ENCODE measurements around the gene TBCB. TPM values are rescaled to one million over a fixed set of nuclear protein-coding genes. Genes with fewer than 3 reads are reported as not detected.

Gene TBCB
- total RNA-seq, 4 donors from 2014 or later: 97.9 to 157 (median 117) TPM

DNA sequence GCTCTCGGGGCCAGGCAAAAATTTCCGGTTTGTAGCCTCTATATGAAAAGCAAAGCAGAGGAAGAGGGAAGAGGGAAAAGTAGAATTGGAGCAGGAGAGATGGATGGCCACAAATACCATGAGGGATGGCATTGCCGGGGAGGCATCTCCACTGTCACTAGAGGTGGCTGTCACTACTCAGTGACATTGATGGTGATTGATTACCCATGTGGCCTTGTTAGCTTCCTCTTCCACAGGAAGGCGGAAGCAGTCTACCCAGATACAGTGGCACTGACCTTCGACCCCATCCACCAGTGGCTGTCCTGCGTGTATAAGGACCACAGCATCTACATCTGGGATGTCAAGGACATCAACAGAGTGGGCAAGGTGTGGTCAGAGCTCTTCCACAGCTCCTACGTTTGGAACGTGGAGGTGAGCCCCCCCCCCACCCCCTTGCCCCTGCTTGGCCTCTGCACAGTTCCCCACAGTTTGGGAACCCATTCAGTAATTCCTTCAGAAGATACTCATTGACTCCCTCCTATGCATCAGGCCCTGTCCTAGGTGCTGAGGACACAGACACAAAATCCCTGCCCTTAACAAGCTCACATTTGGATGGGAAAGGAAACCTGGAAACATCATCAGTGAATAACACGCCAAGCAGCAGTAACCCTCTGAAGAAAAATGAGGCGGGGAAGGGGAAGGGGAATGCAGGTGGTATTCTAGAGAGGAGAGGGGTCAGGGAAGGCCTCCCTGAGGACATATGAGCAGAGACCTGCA, 42.0 kb upstream of the TBCB start:
- no peak for DNase-seq

DNA sequence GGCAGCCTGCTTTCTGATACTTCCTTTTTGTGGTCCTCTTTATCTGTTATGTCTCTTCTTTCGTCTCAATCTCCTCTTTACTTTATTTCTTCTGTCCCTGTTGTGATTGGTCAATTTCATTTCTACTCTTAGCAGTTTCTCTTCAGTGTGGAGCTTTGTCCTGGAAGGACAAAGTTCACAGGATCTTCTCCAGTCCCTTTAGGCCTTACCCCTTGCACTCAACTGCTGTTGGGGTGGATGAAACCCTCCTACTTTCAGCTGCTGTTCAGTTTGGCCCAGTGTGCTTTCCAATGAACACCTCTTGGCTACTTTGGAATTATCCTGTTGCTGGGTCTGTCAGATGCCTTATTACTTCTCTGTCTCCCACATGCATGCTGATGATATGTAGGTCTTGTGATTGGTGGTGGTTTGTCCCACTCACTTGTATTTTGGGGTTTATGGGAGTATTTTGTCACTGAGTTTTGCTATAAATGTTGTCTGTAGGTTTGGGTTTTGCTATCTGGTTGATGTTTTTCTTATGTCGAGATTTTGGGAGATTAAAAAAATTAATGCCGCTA, 35.8 kb upstream of the TBCB start:
- Histone ChIP-seq H3K9me3 (no peaks in the 10 kb centered on the region), H3K4me1 (peaks cover 0 to 10% (median 3%) of the 10 kb centered on the region in 3 donors), H3K4me3 (no peak overlapping the region), H3K27me3 (no peaks in the 10 kb centered on the region), H3K27ac (no peak overlapping the region), H3K36me3 (no peaks in the 10 kb centered on the region)
- WGBS, 2 donors: 96 to 99% methylated on average over 3 of the region's 3 CpGs
- no peak for DNase-seq
- intact Hi-C loops (cut with DNase I): no loop called here
- TF ChIP-seq, protein P1, sequence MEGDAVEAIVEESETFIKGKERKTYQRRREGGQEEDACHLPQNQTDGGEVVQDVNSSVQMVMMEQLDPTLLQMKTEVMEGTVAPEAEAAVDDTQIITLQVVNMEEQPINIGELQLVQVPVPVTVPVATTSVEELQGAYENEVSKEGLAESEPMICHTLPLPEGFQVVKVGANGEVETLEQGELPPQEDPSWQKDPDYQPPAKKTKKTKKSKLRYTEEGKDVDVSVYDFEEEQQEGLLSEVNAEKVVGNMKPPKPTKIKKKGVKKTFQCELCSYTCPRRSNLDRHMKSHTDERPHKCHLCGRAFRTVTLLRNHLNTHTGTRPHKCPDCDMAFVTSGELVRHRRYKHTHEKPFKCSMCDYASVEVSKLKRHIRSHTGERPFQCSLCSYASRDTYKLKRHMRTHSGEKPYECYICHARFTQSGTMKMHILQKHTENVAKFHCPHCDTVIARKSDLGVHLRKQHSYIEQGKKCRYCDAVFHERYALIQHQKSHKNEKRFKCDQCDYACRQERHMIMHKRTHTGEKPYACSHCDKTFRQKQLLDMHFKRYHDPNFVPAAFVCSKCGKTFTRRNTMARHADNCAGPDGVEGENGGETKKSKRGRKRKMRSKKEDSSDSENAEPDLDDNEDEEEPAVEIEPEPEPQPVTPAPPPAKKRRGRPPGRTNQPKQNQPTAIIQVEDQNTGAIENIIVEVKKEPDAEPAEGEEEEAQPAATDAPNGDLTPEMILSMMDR (IDR thresholded peaks at IDR 0.05): no peak
- no peak for TF ChIP-seq POLR2A (IDR thresholded peaks at IDR 0.05)

More for the DNA sequence above, 42.0 kb upstream of the TBCB start:
- no peaks in the 10 kb centered on the region for H3K27me3 ChIP-seq
- no peak overlapping the region for H3K27ac ChIP-seq
- no peak for TF ChIP-seq POLR2A (IDR thresholded peaks at IDR 0.05)
- TF ChIP-seq, protein P1 (IDR thresholded peaks at IDR 0.05): no peak
- no peak overlapping the region for H3K4me3 ChIP-seq
- peaks cover 0 to 18% (median 11%) of the 10 kb centered on the region in 3 donors for H3K4me1 ChIP-seq
- intact Hi-C loops (cut with DNase I): no loop called here
- 88 to 93% methylated on average over 10 of the region's 10 CpGs for WGBS, 2 donors
- no peaks in the 10 kb centered on the region for H3K9me3 ChIP-seq
- no peaks in the 10 kb centered on the region for H3K36me3 ChIP-seq

DNA sequence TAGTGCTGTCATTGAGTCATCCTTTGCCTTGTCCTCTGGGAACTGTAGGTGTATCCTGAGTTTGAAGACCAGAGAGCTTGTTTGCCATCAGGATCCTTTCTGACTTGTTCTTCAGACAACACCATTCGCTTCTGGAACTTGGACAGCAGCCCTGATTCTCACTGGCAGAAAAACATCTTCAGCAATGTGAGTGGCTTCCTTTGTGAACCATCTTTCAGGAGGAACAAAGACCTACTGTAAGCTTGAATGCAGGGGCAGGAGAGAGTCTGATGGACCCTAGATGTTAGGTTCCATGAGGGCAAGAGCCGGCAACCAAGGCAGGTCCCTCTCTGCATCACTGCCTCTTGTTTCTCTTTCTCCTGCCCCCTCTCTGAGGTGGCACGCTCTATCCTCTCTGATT, 33.9 kb upstream of the TBCB start:
- WGBS, 2 donors: 41 to 62% methylated on average over 2 to 3 of the region's 3 CpGs
- Histone ChIP-seq H3K9me3 (no peaks in the 10 kb centered on the region), H3K27me3 (no peaks in the 10 kb centered on the region), H3K27ac (no peak overlapping the region), H3K36me3 (no peaks in the 10 kb centered on the region), H3K4me3 (no peak overlapping the region), H3K4me1 (peaks cover 0 to 10% (median 3%) of the 10 kb centered on the region in 3 donors)
- intact Hi-C loops (cut with DNase I): no loop called here
- DNase-seq: no peak
- TF ChIP-seq, protein P1 (IDR thresholded peaks at IDR 0.05): no peak
- TF ChIP-seq POLR2A (IDR thresholded peaks at IDR 0.05): no peak

DNA sequence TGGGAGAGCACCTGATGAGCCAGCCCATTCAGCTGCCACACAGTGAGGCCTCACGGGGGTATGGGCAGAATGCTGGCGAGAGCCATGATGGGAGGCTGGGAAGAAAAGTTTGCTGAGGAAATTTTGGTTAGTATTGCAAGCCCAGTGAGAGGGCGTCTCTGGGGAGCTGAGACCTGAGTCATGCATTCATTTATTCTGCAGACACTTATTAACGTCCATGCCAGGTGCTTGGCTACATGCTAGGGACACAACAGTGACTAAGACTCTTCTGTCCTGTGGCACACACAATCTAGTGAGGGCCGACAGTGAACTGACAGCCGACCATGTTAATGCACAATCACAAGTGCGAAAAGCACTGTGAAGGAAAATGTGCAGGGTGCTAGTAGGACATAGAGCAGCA, 33.4 kb upstream of the TBCB start:
- Histone ChIP-seq H3K4me1 (peaks cover 0 to 10% (median 3%) of the 10 kb centered on the region in 3 donors), H3K27ac (no peak overlapping the region), H3K27me3 (no peaks in the 10 kb centered on the region), H3K9me3 (no peaks in the 10 kb centered on the region), H3K36me3 (no peaks in the 10 kb centered on the region), H3K4me3 (no peak overlapping the region)
- intact Hi-C loops (cut with DNase I): no loop called here
- TF ChIP-seq, protein P1 (IDR thresholded peaks at IDR 0.05): no peak
- TF ChIP-seq POLR2A (IDR thresholded peaks at IDR 0.05): no peak
- no peak for DNase-seq
- WGBS, 2 donors: 47 to 84% methylated on average over 4 to 5 of the region's 7 CpGs

DNA sequence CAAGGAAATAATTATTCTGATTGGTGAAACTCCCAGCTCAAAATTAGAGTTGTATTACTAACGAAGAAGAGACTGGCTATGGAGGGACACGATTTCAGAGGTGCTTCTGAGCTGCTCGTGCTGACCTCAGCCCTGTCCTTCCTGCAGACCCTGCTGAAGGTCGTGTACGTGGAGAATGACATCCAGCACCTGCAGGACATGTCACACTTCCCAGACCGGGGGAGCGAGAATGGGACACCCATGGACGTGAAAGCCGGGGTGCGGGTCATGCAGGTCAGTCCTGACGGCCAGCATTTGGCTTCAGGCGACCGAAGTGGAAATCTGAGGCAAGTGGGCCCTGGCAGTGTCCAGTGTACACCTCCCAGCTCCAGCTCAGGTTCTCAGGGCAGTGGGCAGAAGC, 32.4 kb upstream of the TBCB start:
- Histone ChIP-seq H3K4me3 (no peak overlapping the region), H3K9me3 (no peaks in the 10 kb centered on the region), H3K27ac (no peak overlapping the region), H3K4me1 (peaks cover 0 to 10% (median 3%) of the 10 kb centered on the region in 3 donors), H3K27me3 (no peaks in the 10 kb centered on the region), H3K36me3 (no peaks in the 10 kb centered on the region)
- no peak for TF ChIP-seq POLR2A (IDR thresholded peaks at IDR 0.05)
- TF ChIP-seq, protein P1 (IDR thresholded peaks at IDR 0.05): no peak
- 89 to 93% methylated on average over 10 to 11 of the region's 13 CpGs for WGBS, 2 donors
- no peak for DNase-seq
- intact Hi-C loops (cut with DNase I): no loop called here
